HepG2 (cell line): Measurements from ENCODE around the gene RPS6KB2. TPM values are rescaled to one million over a fixed set of nuclear protein-coding genes. Genes with fewer than 3 reads are reported as not detected.

ENCODE experiments used
- FOSL2 ChIP-seq: sonication (generic); formaldehyde crosslinking; IDR thresholded peaks from 2 replicates; pipeline ENCODE4 v1.4.0; 2020; ENCODE audit warnings: missing genetic modification reagents
- KLF16 ChIP-seq, 2 experiments: sonication (generic) in 1 of 2; formaldehyde crosslinking in 1 of 2; IDR thresholded peaks; 2 replicates each; pipeline versions ENCODE4 v1.6.1 to v1.8.0; 2016 to 2023; ENCODE audit warnings: missing genetic modification reagents in 2 of 2, missing compliant biosample characterization in 1 of 2
- MAZ ChIP-seq, 2 experiments: sonication (generic) in 1 of 2; formaldehyde crosslinking in 1 of 2; IDR thresholded peaks; 2 replicates each; pipeline versions ENCODE4 v1.5.0 to v1.6.1; 2012 to 2020; ENCODE audit warnings: low read depth in 2 of 2, mild to moderate bottlenecking in 2 of 2, borderline replicate concordance in 1 of 2, improper control_type of control experiment in 1 of 2, low read length in 1 of 2, missing genetic modification reagents in 1 of 2, moderate library complexity in 1 of 2
- RAD21 ChIP-seq: fragments of 450-650 bp; formaldehyde crosslinking; IDR thresholded peaks from 2 replicates; pipeline ENCODE4 v1.5.0; 2020; ENCODE audit warnings: mild to moderate bottlenecking
- YEATS2 ChIP-seq: sonication (generic); formaldehyde crosslinking; IDR thresholded peaks from 2 replicates; pipeline ENCODE4 v1.4.0; 2020; ENCODE audit warnings: missing genetic modification reagents, borderline replicate concordance
- YEATS4 ChIP-seq: sonication (generic); formaldehyde crosslinking; IDR thresholded peaks from 2 replicates; pipeline ENCODE4 v1.4.0; 2020; ENCODE audit warnings: missing genetic modification reagents, borderline replicate concordance
- YY1 ChIP-seq: IDR thresholded peaks from 2 replicates; pipeline ENCODE4 v1.6.1; 2011; ENCODE audit warnings: low read length, low read depth, moderate library complexity, mild to moderate bottlenecking; ENCODE audit not compliant: insufficient read depth, insufficient replicate concordance
- ZFP90 ChIP-seq: sonication (generic); formaldehyde crosslinking; IDR thresholded peaks from 2 replicates; pipeline ENCODE4 v1.8.0; 2022; ENCODE audit warnings: missing genetic modification reagents, mild to moderate bottlenecking, inconsistent platforms, borderline replicate concordance
- ZNF768 ChIP-seq: sonication (generic); formaldehyde crosslinking; IDR thresholded peaks from 2 replicates; pipeline ENCODE4 v1.4.0; 2020; ENCODE audit warnings: missing genetic modification reagents
- ZNF788 ChIP-seq: sonication (generic); formaldehyde crosslinking; IDR thresholded peaks from 2 replicates; pipeline ENCODE4 v1.5.0; 2020; ENCODE audit warnings: mild to moderate bottlenecking, missing genetic modification reagents, borderline replicate concordance
- polyA plus RNA-seq, 8 experiments: library from polyadenylated mRNA; depleted of rRNA in 3 of 8; stranded (reverse) in 7 of 8; unstranded in 1 of 8; fragments of >200 nt; fragmentation: Illumina TruSeq in 4 of 8; extraction: Trizol in 4 of 8; gene quantifications; 2 replicates each; pipeline versions ENCODE4 v1.2.1 to v1.2.3, GENCODE V29; 2011 to 2016; ENCODE audit warnings: low read depth in 4 of 8, missing spikeins in 1 of 8, mixed read lengths in 1 of 8; ENCODE audit not compliant: insufficient read depth in 1 of 8
- total RNA-seq, 5 experiments: library from RNA; depleted of rRNA; stranded (reverse); fragments of >200 nt; fragmentation: Illumina TruSeq; extraction: Trizol; gene quantifications; 2 replicates each; pipeline ENCODE4 v1.2.3, GENCODE V29; 2016; ENCODE audit warnings: low read depth in 1 of 5
- TF ChIP-seq, protein P1 (sequence below): sonication (generic); formaldehyde crosslinking; IDR thresholded peaks from 2 replicates; pipeline ENCODE4 v1.5.0; 2020; ENCODE audit warnings: mild to moderate bottlenecking, missing genetic modification reagents, moderate library complexity

Gene RPS6KB2
- total and polyA plus RNA-seq, 2 of the 13 experiments (the other 11 are each of a cell fraction or from before 2014, with no cell fraction given): 52.9 to 54.8 TPM

- TF ChIP-seq FOSL2 (peak; percentile 54), ZFP90 (CRISPR knock-in tag) (no peak), KLF16 (CRISPR knock-in tag; IDR thresholded peaks at IDR 0.05) (0 out of 4 replicates have a peak, but pooled peaks of 1 of the 2 experiments have one; percentile 32), MAZ (IDR thresholded peaks at IDR 0.05; ENCODE audit: borderline replicate concordance, low read depth, low read length) (0 out of 2 replicates have a peak, but pooled peaks have one; percentile 35), MAZ (CRISPR knock-in tag; IDR thresholded peaks at IDR 0.05; ENCODE audit: low read depth) (0 out of 2 replicates have a peak, but pooled peaks have one; percentile 28), YY1 (peak; percentile 59), YEATS4 (CRISPR knock-in tag) (no peak), ZNF768 (CRISPR knock-in tag) (peak; percentile 99), ZNF788 (CRISPR knock-in tag) (0 out of 2 replicates have a peak, but pooled peaks have one; percentile 28), YEATS2 (CRISPR knock-in tag) (peak; percentile 40; the same call in 1 of the 2 replicates), RAD21 (CRISPR knock-in tag) (peak; percentile 92)
- TF ChIP-seq, protein P1, sequence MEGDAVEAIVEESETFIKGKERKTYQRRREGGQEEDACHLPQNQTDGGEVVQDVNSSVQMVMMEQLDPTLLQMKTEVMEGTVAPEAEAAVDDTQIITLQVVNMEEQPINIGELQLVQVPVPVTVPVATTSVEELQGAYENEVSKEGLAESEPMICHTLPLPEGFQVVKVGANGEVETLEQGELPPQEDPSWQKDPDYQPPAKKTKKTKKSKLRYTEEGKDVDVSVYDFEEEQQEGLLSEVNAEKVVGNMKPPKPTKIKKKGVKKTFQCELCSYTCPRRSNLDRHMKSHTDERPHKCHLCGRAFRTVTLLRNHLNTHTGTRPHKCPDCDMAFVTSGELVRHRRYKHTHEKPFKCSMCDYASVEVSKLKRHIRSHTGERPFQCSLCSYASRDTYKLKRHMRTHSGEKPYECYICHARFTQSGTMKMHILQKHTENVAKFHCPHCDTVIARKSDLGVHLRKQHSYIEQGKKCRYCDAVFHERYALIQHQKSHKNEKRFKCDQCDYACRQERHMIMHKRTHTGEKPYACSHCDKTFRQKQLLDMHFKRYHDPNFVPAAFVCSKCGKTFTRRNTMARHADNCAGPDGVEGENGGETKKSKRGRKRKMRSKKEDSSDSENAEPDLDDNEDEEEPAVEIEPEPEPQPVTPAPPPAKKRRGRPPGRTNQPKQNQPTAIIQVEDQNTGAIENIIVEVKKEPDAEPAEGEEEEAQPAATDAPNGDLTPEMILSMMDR (CRISPR knock-in tag): peak; percentile 97
These were observed 45.8 kb upstream of the RPS6KB2 start (continued) for GRCh38 chr11:67382276-67383136.
